GM21717 (cell line): ENCODE measurements around the gene ZIC3.

Experiments used
- ATAC-seq: cut with Tn5 transposase; IDR thresholded peaks from one replicate; pipeline ENCODE4 v1.9.1; 2021; ENCODE audit warnings: mild to moderate bottlenecking, moderate library complexity; ENCODE audit not compliant: unreplicated experiment

ZIC3 gene

DNA sequence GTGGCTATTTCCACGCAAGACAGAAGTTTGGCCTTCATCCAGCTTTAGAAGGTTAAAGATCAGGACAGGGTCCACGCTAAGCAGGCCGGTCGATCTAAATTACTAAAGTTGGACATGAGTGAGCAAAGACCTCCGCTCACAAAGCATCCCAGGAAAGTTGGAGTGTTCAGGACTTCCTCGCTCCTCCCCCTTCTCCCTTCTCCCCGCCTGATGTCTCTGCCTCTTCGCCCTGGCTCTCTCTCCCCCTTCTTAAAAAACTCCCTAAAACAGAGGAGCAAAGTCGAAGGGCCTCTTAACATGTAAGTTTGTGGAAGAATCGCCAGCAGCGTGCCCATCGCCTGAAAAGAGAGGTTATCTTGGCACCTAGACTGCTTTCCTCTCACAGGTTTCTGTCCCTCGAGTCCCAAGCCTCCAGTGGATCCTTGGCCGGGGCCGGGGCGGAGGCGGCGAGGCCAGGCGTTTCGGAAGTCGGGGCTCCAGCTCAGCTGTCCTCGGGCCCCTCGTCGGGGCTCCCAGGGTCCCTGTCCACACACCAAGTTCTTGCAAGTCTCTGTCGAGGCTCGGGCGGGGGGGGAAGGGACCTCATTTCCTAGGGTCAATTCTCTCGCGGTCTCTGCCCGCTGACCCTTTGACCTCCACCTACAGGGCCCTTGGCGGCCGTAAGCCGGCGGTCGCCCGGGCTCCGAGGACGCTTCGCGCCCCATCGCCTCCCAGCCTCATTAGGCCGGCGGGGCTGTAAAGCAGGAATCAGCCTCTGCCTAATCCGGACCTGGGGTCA is 7.6 kb downstream of the ZIC3 start:
- ATAC-seq, result no peak

DNA sequence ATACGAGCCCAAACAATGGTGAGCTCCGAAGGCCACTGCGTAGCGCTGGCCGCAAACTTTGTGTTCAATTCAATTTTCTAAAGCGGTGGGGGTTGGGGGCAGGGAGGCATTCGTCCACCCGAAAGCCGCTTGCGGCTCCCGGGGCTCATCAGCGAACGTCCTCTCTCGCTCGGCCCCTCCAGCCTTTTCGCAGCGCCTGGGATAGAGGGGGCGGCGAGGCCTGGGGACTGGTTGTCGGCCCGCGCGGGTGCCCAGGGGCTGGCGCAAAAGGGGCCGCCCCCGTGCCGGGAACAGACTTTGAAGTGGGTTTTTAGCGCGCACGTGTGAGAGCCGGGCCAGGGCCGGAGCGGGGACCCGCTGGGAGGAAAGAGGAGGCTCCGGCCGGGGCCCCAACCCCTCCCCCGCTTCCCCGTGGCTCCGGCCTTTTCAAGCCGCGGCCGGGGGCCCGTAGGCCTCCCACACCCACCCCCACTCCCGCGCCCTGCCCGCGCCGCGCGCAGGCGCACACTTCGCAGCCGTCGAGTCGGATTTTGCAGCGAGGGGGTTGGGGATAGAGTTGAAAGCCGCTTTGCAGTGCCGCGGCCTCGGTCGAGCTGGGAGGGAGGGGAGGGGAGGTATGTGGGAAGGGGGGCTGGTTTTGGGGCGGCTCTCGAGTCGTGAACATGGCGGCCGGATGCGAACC is 8.3 kb downstream of the ZIC3 start:
- no peak for ATAC-seq

DNA sequence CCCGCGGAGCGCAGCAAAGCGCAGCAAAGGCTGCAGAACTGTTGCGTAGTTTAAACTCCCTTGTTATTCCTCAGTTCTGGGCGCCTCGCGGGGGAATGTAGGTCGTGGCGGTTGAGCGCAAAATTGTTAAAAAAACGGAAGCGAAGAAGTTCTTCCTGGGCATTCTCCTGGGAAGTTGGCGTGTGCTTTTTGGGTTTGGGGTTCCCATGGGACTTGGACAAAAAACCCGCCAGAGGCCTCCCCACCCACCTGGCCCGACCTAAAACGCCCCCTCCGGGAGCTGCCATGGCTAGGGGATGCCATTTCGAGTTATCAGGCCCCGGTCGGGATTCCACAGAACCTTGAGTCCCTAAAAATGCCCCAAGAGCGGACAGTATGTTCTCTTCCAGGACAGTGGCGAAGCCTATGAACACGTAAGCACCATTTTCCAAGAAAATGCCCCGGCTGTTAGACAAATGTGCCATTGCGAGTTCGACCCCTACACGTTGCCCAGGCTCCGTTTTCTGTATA is 8.9 kb downstream of the ZIC3 start:
- no peak for ATAC-seq

DNA sequence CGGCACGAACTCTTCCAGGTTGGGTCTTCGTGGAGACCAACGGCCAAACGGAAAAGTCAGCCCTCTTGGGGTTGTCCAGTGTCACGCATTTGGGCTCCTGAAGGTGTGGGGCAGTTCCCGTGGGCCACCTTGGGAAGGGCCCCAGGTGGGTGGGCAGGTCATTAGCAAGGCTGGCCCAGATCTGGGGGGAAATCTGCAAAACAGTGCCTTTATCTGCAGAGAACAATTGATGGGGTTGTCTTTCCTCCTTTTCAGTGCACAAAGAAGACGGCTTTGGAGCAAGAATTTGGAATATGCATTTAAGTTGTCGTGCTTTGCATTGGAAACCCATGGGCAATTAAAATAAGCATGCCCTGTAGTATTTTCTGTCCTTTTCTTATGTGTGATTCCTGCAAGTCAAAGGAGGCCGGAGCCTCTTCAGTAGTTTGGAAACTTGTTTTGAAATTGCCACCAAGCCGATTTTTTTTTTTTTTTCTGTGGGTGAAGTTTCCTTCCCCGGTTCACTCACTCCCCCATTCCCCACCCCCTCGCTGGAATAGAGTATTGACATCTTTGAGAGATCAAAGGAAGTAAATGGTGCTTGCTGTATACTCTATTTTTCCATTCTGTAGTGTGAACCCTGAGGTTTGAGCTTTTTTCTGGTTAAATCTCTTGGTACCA is 9.8 kb downstream of the ZIC3 start:
- no peak for ATAC-seq

DNA sequence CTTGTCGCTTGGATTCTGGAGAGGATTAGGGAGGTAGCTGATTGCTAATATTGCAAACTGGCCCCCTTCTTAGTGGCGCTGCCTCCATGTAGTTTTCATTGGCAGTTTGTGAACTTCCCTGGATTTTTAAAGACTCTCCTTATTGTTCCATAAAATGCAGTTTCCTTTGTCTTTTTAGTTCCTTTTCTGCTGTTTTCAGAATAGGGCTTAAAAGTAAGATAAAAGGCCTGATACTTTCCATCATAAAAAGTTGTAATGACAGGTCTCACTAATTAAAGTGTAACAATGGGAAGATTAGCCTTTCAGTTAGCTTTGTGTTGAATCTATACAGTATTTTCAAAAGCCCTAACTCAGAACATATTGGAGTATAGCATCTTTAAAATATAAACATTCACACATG is 21.2 kb downstream of the ZIC3 start:
- no peak for ATAC-seq

DNA sequence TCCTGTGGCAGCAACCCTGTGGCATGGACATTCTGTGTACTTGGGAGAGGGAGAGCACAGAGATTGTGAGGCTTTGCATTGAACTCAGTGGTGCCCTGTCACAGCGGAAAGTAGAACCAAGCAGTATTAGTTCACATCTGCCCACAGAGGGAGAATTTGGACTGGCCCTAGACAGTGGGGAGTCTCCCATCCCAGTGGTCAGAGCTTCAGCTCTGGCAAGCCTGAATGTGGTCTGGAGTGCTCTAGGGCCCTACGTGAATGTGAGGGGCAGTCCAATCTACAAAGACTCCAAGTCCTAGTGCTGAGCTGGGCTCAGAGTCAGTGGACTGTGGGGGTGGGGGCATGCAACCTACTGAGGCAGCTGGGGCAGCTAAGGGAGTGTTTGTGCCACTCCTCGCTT is 34.8 kb downstream of the ZIC3 start:
- ATAC-seq, result no peak
